Measurements from ENCODE around the gene EVA1C.
"Not testable (repeated sequence)": the region's sequence is repeated elsewhere in the genome, so short reads cannot be mapped to it uniquely, and the experiment has no call there.

EVA1C gene

GRCh38 chr21:32523463-32523862 is 111.0 kb downstream of the EVA1C start:
- DNase-seq (ENCODE audit: insufficient read length, low spot score) (no peak), FAIRE-seq (no peak)
- no peak for TF ChIP-seq POLR2A (IDR thresholded peaks at IDR 0.05; ENCODE audit: low read depth, low read length)
- no peak for TF ChIP-seq POU2F2 (IDR thresholded peaks at IDR 0.05; ENCODE audit: low read depth, low read length)
- no peak for TF ChIP-seq TAF1 (IDR thresholded peaks at IDR 0.05; ENCODE audit: low read depth, low read length)
- TF ChIP-seq PAX5 (IDR thresholded peaks at IDR 0.05; ENCODE audit: insufficient read depth, low read length, severe bottlenecking) = no peak
- no peak for TF ChIP-seq POLR2AphosphoS5 (IDR thresholded peaks at IDR 0.05; ENCODE audit: low read depth, low read length)
- TF ChIP-seq SPI1 (IDR thresholded peaks at IDR 0.05; ENCODE audit: low read depth, low read length) = no peak

- TF ChIP-seq SPI1 (IDR thresholded peaks at IDR 0.05; ENCODE audit: low read depth, low read length) (no peak), POU2F2 (IDR thresholded peaks at IDR 0.05; ENCODE audit: low read depth, low read length) (no peak), TAF1 (IDR thresholded peaks at IDR 0.05; ENCODE audit: low read depth, low read length) (no peak), PAX5 (IDR thresholded peaks at IDR 0.05; ENCODE audit: insufficient read depth, low read length, severe bottlenecking) (no peak), POLR2AphosphoS5 (IDR thresholded peaks at IDR 0.05; ENCODE audit: low read depth, low read length) (no peak), POLR2A (IDR thresholded peaks at IDR 0.05; ENCODE audit: low read depth, low read length) (no peak)
- DNase-seq (ENCODE audit: insufficient read length, low spot score) (no peak), FAIRE-seq (no peak)
Measured at GRCh38 chr21:32523988-32524719, 111.6 kb downstream of the EVA1C start.

- no peak for FAIRE-seq
- DNase-seq (ENCODE audit: insufficient read length, low spot score) = no peak
- TF ChIP-seq PAX5 (IDR thresholded peaks at IDR 0.05; ENCODE audit: insufficient read depth, low read length, severe bottlenecking) (no peak), POU2F2 (IDR thresholded peaks at IDR 0.05; ENCODE audit: low read depth, low read length) (no peak)
Measured at GRCh38 chr21:32525282-32525681, 112.8 kb downstream of the EVA1C start.

- DNase-seq (ENCODE audit: insufficient read length, low spot score) (no peak), FAIRE-seq (no peak)
- no peak for TF ChIP-seq POU2F2 (IDR thresholded peaks at IDR 0.05; ENCODE audit: low read depth, low read length)
- TF ChIP-seq SPI1 (IDR thresholded peaks at IDR 0.05; ENCODE audit: low read depth, low read length) = no peak
- TF ChIP-seq TAF1 (IDR thresholded peaks at IDR 0.05; ENCODE audit: low read depth, low read length) = no peak
- no peak for TF ChIP-seq POLR2AphosphoS5 (IDR thresholded peaks at IDR 0.05; ENCODE audit: low read depth, low read length)
- no peak for TF ChIP-seq POLR2A (IDR thresholded peaks at IDR 0.05; ENCODE audit: low read depth, low read length)
- TF ChIP-seq PAX5 (IDR thresholded peaks at IDR 0.05; ENCODE audit: insufficient read depth, low read length, severe bottlenecking) = no peak
Measured at GRCh38 chr21:32529679-32530078, 117.2 kb downstream of the EVA1C start.

- not testable (repeated sequence) for FAIRE-seq
Measured at GRCh38 chr21:32530809-32531208, 118.3 kb downstream of the EVA1C start.

GRCh38 chr21:32531561-32531960 is 119.1 kb downstream of the EVA1C start:
- not testable (repeated sequence) for FAIRE-seq; DNase-seq (ENCODE audit: insufficient read length, low spot score)

More at GRCh38 chr21:32530809-32531208, 118.3 kb downstream of the EVA1C start:
- DNase-seq (ENCODE audit: insufficient read length, low spot score) = not testable (repeated sequence)

GRCh38 chr21:32532636-32533035 is 120.1 kb downstream of the EVA1C start:
- FAIRE-seq (no peak), DNase-seq (ENCODE audit: insufficient read length, low spot score) (no peak)
- no peak for TF ChIP-seq PAX5 (IDR thresholded peaks at IDR 0.05; ENCODE audit: insufficient read depth, low read length, severe bottlenecking)

- TF ChIP-seq POLR2AphosphoS5 (IDR thresholded peaks at IDR 0.05; ENCODE audit: low read depth, low read length) = no peak
- TF ChIP-seq POLR2A (IDR thresholded peaks at IDR 0.05; ENCODE audit: low read depth, low read length) = no peak
- FAIRE-seq (no peak), DNase-seq (ENCODE audit: insufficient read length, low spot score) (no peak)
Measured at GRCh38 chr21:32533053-32533452, 120.5 kb downstream of the EVA1C start.

GRCh38 chr21:32533611-32534010 is 121.1 kb downstream of the EVA1C start:
- no peak for FAIRE-seq
- TF ChIP-seq POLR2A (IDR thresholded peaks at IDR 0.05; ENCODE audit: low read depth, low read length) (no peak), POLR2AphosphoS5 (IDR thresholded peaks at IDR 0.05; ENCODE audit: low read depth, low read length) (no peak), SPI1 (IDR thresholded peaks at IDR 0.05; ENCODE audit: low read depth, low read length) (no peak), TAF1 (IDR thresholded peaks at IDR 0.05; ENCODE audit: low read depth, low read length) (no peak), POU2F2 (IDR thresholded peaks at IDR 0.05; ENCODE audit: low read depth, low read length) (no peak), PAX5 (IDR thresholded peaks at IDR 0.05; ENCODE audit: insufficient read depth, low read length, severe bottlenecking) (no peak)
- no peak for DNase-seq (ENCODE audit: insufficient read length, low spot score)

- no peak for TF ChIP-seq POU2F2 (IDR thresholded peaks at IDR 0.05; ENCODE audit: low read depth, low read length)
- TF ChIP-seq POLR2AphosphoS5 (IDR thresholded peaks at IDR 0.05; ENCODE audit: low read depth, low read length) = no peak
- no peak for TF ChIP-seq PAX5 (IDR thresholded peaks at IDR 0.05; ENCODE audit: insufficient read depth, low read length, severe bottlenecking)
- TF ChIP-seq TAF1 (IDR thresholded peaks at IDR 0.05; ENCODE audit: low read depth, low read length) = no peak
- TF ChIP-seq SPI1 (IDR thresholded peaks at IDR 0.05; ENCODE audit: low read depth, low read length) = no peak
- TF ChIP-seq POLR2A (IDR thresholded peaks at IDR 0.05; ENCODE audit: low read depth, low read length) = no peak
- no peak for FAIRE-seq
- DNase-seq (ENCODE audit: insufficient read length, low spot score) = no peak
Measured at GRCh38 chr21:32534113-32534512, 121.6 kb downstream of the EVA1C start.

GRCh38 chr21:32535612-32536011 is 123.1 kb downstream of the EVA1C start:
- no peak for DNase-seq (ENCODE audit: insufficient read length, low spot score)
- TF ChIP-seq PAX5 (IDR thresholded peaks at IDR 0.05; ENCODE audit: insufficient read depth, low read length, severe bottlenecking) = no peak
- no peak for TF ChIP-seq POLR2A (IDR thresholded peaks at IDR 0.05; ENCODE audit: low read depth, low read length)
- no peak for FAIRE-seq
